ENCODE data around the gene MMP14. TPM values are rescaled to one million over a fixed set of nuclear protein-coding genes. Genes with fewer than 3 reads are reported as not detected.
"Not testable (repeated sequence)": the region's sequence is repeated elsewhere in the genome, so short reads cannot be mapped to it uniquely, and the experiment has no call there.

Gene MMP14
- total and polyA plus RNA-seq, 3 donors from 2014 or later, result 14.2 to 54.6 (median 35.8) TPM

DNA sequence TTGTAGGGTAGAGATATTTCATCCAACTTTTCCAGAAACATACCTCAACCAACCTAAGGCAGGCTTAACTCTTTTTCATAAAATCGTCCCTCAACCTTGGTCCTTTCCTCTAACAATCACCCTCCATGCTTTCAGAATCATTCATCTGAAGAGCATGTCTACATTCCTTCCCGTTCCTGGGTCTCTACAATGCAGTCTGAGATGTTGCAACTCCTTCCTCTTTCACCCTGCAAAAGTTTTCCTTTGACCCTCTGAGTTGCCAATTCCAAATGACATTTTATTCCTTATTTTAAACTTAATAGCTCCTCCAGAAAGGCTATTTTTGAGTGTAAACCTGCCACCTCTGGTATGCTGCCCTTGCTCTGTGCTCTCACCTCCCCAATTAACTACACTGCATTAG, 37.9 kb upstream of the MMP14 start:
- intact Hi-C loops (cut with DNase I; ENCODE audit: low total_unique reads), result no loop called here
- TF ChIP-seq POLR2A (IDR thresholded peaks at IDR 0.05), result no peak
- TF ChIP-seq, protein P1, sequence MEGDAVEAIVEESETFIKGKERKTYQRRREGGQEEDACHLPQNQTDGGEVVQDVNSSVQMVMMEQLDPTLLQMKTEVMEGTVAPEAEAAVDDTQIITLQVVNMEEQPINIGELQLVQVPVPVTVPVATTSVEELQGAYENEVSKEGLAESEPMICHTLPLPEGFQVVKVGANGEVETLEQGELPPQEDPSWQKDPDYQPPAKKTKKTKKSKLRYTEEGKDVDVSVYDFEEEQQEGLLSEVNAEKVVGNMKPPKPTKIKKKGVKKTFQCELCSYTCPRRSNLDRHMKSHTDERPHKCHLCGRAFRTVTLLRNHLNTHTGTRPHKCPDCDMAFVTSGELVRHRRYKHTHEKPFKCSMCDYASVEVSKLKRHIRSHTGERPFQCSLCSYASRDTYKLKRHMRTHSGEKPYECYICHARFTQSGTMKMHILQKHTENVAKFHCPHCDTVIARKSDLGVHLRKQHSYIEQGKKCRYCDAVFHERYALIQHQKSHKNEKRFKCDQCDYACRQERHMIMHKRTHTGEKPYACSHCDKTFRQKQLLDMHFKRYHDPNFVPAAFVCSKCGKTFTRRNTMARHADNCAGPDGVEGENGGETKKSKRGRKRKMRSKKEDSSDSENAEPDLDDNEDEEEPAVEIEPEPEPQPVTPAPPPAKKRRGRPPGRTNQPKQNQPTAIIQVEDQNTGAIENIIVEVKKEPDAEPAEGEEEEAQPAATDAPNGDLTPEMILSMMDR (IDR thresholded peaks at IDR 0.05), result no peak
- Histone ChIP-seq H3K36me3 (ENCODE audit: low read depth, missing control alignments) (no peaks in the 10 kb centered on the region), H3K4me3 (no peak overlapping the region), H3K27ac (no peak overlapping the region), H3K9me3 (no peaks in the 10 kb centered on the region), H3K27me3 (no peaks in the 10 kb centered on the region), H3K4me1 (no peaks in the 10 kb centered on the region)
- WGBS, 2 donors, result 64 to 78% methylated on average over 2 of the region's 2 CpGs
- DNase-seq, result no peak

DNA sequence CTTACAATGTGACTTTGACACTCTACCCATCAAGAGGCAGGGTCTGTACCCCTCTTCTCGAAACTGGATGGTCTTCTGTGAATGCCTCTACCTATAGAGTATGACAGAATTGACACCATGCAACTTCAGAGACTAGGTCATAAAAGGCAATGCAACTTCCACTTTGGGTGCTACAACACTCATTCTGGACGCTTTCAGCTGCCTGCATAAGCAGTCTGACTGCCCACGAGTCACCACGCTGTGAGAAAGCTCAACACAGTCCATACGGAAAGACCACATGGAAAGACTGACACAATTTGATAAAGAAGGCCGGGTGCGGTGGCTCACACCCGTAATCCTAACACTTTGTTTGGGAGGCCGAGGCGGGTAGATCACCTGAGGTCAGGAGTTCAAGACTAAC, 36.0 kb upstream of the MMP14 start:
- Histone ChIP-seq H3K27ac (no peak overlapping the region), H3K36me3 (ENCODE audit: low read depth, missing control alignments) (no peaks in the 10 kb centered on the region), H3K9me3 (no peaks in the 10 kb centered on the region), H3K4me1 (no peaks in the 10 kb centered on the region), H3K4me3 (no peak overlapping the region), H3K27me3 (no peaks in the 10 kb centered on the region)
- DNase-seq, result no peak
- TF ChIP-seq, protein P1 (IDR thresholded peaks at IDR 0.05), result no peak
- no peak for TF ChIP-seq POLR2A (IDR thresholded peaks at IDR 0.05)
- WGBS, 2 donors, result 89 to 96% methylated on average over 10 of the region's 10 CpGs
- intact Hi-C loops (cut with DNase I; ENCODE audit: low total_unique reads), result no loop called here

DNA sequence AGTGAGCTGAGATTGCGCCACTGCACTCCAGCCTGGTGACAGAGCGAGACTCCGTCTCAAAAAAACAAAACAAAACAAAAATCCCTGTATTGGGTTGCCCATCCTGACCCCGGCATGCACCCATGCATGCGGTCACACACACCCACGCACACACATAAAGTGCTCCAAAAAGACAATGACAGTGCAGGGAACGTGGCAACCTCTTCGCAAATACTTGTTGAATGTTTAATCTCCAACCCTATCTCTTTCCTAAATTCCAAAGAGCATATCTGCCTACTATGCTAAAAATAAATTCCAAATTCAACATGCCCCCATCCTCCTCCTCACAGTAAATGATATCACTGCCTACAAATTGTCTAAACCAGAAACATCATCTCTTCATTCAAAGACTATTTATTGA, 34.7 kb upstream of the MMP14 start:
- Histone ChIP-seq H3K4me1 (no peaks in the 10 kb centered on the region), H3K4me3 (no peak overlapping the region), H3K27me3 (no peaks in the 10 kb centered on the region), H3K36me3 (ENCODE audit: low read depth, missing control alignments) (no peaks in the 10 kb centered on the region), H3K9me3 (no peaks in the 10 kb centered on the region), H3K27ac (no peak overlapping the region)
- DNase-seq, result no peak
- 82 to 91% methylated on average over 8 of the region's 8 CpGs for WGBS, 2 donors
- TF ChIP-seq, protein P1 (IDR thresholded peaks at IDR 0.05), result no peak
- no peak for TF ChIP-seq POLR2A (IDR thresholded peaks at IDR 0.05)
- intact Hi-C loops (cut with DNase I; ENCODE audit: low total_unique reads), result no loop called here

DNA sequence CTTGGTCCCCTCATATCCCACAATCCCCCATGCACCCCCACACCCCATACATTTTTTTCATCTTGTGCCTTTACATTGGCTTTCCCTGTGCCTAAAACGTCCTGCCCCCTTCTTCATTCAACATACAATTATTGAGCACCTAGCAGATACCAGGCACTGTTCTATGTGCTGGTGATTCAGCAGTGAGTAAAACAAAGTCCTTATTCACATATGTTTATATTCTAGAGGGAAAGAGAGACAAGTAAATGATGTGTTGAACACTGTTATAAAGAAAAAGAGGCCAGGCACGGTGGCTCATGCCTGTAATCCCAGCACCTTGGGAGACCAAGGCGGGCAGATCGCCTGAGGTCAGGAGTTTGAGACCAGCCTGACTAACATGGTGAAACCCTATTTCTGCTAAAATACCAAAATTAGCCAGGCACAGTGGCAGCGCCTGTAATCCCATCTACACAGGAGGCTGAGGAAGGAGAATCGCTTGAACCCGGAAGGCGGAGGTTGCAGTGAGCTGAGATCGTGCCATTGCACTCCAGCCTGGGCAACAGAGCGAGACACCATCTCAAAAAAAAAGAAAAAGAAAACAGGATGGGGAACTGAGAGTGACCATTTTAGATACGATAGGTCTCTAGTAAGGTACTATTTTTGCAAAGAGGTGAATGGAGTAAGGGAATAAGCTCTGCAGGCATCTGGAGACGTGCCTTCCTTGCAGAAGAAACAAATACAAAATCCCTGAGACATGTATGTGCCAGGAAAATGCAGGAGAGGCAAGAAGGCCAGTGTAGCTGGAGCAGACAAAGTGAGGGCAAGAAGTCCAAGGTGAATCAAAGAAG, 33.3 kb upstream of the MMP14 start:
- DNase-seq, result no peak
- Histone ChIP-seq H3K27me3 (no peaks in the 10 kb centered on the region), H3K4me3 (no peak overlapping the region), H3K4me1 (no peaks in the 10 kb centered on the region), H3K36me3 (ENCODE audit: low read depth, missing control alignments) (no peaks in the 10 kb centered on the region), H3K27ac (no peak overlapping the region), H3K9me3 (no peaks in the 10 kb centered on the region)
- 85 to 87% methylated on average over 12 of the region's 12 CpGs for WGBS, 2 donors
- TF ChIP-seq, protein P1 (IDR thresholded peaks at IDR 0.05), result no peak
- TF ChIP-seq POLR2A (IDR thresholded peaks at IDR 0.05), result no peak
- intact Hi-C loops (cut with DNase I; ENCODE audit: low total_unique reads), result no loop called here

DNA sequence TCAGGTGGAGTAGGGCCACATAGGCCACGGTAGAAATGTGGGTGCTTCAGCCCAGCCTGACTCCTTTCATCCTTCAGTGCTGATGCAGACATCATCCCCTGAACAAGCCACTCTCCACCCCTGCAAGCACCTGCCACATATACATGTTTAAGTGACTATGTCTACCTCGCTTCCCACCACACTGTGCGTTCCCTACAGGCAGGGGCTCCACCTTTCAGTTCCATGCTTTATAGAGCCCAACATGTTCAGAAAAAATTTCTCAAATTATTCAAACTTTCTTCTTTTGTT, 32.8 kb upstream of the MMP14 start:
- H3K36me3 ChIP-seq (ENCODE audit: low read depth, missing control alignments), result no peaks in the 10 kb centered on the region
- intact Hi-C loops (cut with DNase I; ENCODE audit: low total_unique reads), result no loop called here
- 89 to 93% methylated on average over 3 of the region's 3 CpGs for WGBS, 2 donors
- H3K27ac ChIP-seq, result no peak overlapping the region
- TF ChIP-seq POLR2A (IDR thresholded peaks at IDR 0.05), result no peak
- TF ChIP-seq, protein P1 (IDR thresholded peaks at IDR 0.05), result no peak
- no peaks in the 10 kb centered on the region for H3K27me3 ChIP-seq
- no peaks in the 10 kb centered on the region for H3K4me1 ChIP-seq
- H3K9me3 ChIP-seq, result no peaks in the 10 kb centered on the region
- DNase-seq, result no peak
- H3K4me3 ChIP-seq, result no peak overlapping the region

DNA sequence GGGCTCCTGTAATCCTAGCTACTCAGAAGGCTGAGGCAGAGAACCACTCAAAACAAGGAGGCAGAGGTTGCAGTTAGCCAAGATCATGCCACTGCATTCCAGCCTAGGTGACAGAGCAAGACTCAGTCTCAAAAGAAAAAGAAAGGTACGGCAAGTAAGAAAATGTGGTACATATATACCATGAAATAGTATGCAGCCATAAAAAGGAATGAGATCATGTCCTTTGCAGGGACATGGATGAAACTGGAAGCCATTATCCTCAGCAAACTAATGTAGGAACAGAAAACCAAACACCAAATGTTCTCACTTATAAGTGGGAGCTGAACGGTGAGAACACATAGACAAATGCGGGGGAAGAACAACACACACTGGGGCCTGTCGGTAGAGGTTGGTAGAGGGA, 31.1 kb upstream of the MMP14 start:
- H3K4me1 ChIP-seq; H3K27me3 ChIP-seq; H3K27ac ChIP-seq; H3K9me3 ChIP-seq; H3K4me3 ChIP-seq; intact Hi-C loops (cut with DNase I; ENCODE audit: low total_unique reads); H3K36me3 ChIP-seq (ENCODE audit: low read depth, missing control alignments); DNase-seq: not testable (repeated sequence)
- WGBS, 2 donors, result 83 to 92% methylated on average over 4 of the region's 4 CpGs

Measured in testis (tissue), 3 donors.